ENCODE measurements around the gene RFK. TPM values are rescaled to one million over a fixed set of nuclear protein-coding genes. Genes with fewer than 3 reads are reported as not detected.

RFK gene
- total and polyA plus RNA-seq, 4 donors = 13.2 to 23.0 (median 16.9) TPM

GRCh38 chr9:76373784-76374474, 20.3 kb downstream of the RFK start:
- peak overlapping the region; percentile 59 to 66 for H3K27ac ChIP-seq (ENCODE audit: low read depth in 1 of 2, low read length in 2 of 2)
- 72% methylated on average over 6 of the region's 6 CpGs for WGBS
- peaks cover 2 to 52% (median 48%) of the 10 kb centered on the region in 4 donors for H3K4me1 ChIP-seq (ENCODE audit: control insufficient read depth in 4 of 4, insufficient read depth in 4 of 4, low read length in 3 of 4)

GRCh38 chr9:76373173-76373783, 20.9 kb downstream of the RFK start:
- no peaks in the 10 kb centered on the region for H3K9me3 ChIP-seq (ENCODE audit: control insufficient read depth in 4 of 4, low read length in 3 of 4)
- H3K36me3 ChIP-seq (ENCODE audit: control insufficient read depth in 4 of 4, insufficient read depth in 3 of 4, low read depth in 1 of 4, low read length in 3 of 4) = no peaks in the 10 kb centered on the region
- no peak overlapping the region for H3K9ac ChIP-seq (ENCODE audit: low read depth in 1 of 2, low read length in 2 of 2)
- 17% methylated on average over 4 of the region's 4 CpGs for WGBS
- H3K27ac ChIP-seq (ENCODE audit: low read depth in 1 of 2, low read length in 2 of 2) = peak overlapping the region; percentile 59 to 66
- H3K27me3 ChIP-seq (ENCODE audit: control insufficient read depth in 4 of 4, insufficient read depth in 4 of 4, low read length in 3 of 4) = no peaks in the 10 kb centered on the region
- peak; percentile 62 for DNase-seq (ENCODE audit: low spot score)
- H3K4me3 ChIP-seq (ENCODE audit: low read depth in 1 of 3, low read length in 3 of 3) = no peak overlapping the region
- peaks cover 2 to 52% (median 48%) of the 10 kb centered on the region in 4 donors for H3K4me1 ChIP-seq (ENCODE audit: control insufficient read depth in 4 of 4, insufficient read depth in 4 of 4, low read length in 3 of 4)
- TF ChIP-seq TAF1 (conservative IDR thresholded peaks at IDR 0.05) (peak; percentile 44), ATF3 (IDR thresholded peaks at IDR 0.05) (peak; percentile 90), JUND (IDR thresholded peaks at IDR 0.05) (peak; percentile 96 to 98), HNF4G (IDR thresholded peaks at IDR 0.05) (peak; percentile 100), HNF4A (conservative IDR thresholded peaks at IDR 0.05) (peak; percentile 100), ZBTB33 (IDR thresholded peaks at IDR 0.05) (peak; percentile 96), GABPA (IDR thresholded peaks at IDR 0.05 in 1 of 2, conservative IDR thresholded peaks at IDR 0.05 in 1 of 2) (peak in 1 of 2 donors; percentile 60), RXRA (IDR thresholded peaks at IDR 0.05) (peak; percentile 98 to 99), RAD21 (IDR thresholded peaks at IDR 0.05) (peak; percentile 56 to 57), SP1 (IDR thresholded peaks at IDR 0.05) (peak; percentile 100)

More at GRCh38 chr9:76373784-76374474, 20.3 kb downstream of the RFK start:
- Histone ChIP-seq H3K36me3 (ENCODE audit: control insufficient read depth in 4 of 4, insufficient read depth in 3 of 4, low read depth in 1 of 4, low read length in 3 of 4) (no peaks in the 10 kb centered on the region), H3K9me3 (ENCODE audit: control insufficient read depth in 4 of 4, low read length in 3 of 4) (no peaks in the 10 kb centered on the region), H3K9ac (ENCODE audit: low read depth in 1 of 2, low read length in 2 of 2) (no peak overlapping the region), H3K27me3 (ENCODE audit: control insufficient read depth in 4 of 4, insufficient read depth in 4 of 4, low read length in 3 of 4) (no peaks in the 10 kb centered on the region), H3K4me3 (ENCODE audit: low read depth in 1 of 3, low read length in 3 of 3) (no peak overlapping the region)
- TF ChIP-seq NR2F2 (IDR thresholded peaks at IDR 0.05) (no peak), JUND (IDR thresholded peaks at IDR 0.05) (no peak), HNF4G (IDR thresholded peaks at IDR 0.05) (no peak), FOXA1 (IDR thresholded peaks at IDR 0.05) (no peak), YY1 (IDR thresholded peaks at IDR 0.05) (no peak), CTCF (IDR thresholded peaks at IDR 0.05; ENCODE audit: low read depth, low read length, missing input control) (no peak), HNF4A (conservative IDR thresholded peaks at IDR 0.05) (no peak), REST (IDR thresholded peaks at IDR 0.05) (no peak), SP1 (IDR thresholded peaks at IDR 0.05) (no peak)
- no peak for DNase-seq (ENCODE audit: low spot score)
